SH-SY5Y (cell line): ENCODE measurements around the gene CADM2.

ENCODE experiments used
- GATA2 ChIP-seq: IDR thresholded peaks from 2 replicates; pipeline ENCODE4 v1.6.1; 2011; ENCODE audit warnings: mild to moderate bottlenecking, low read depth, low read length
- GATA3 ChIP-seq: IDR thresholded peaks from 2 replicates; pipeline ENCODE4 v1.6.1; 2011; ENCODE audit warnings: low read depth, mild to moderate bottlenecking, low read length, moderate library complexity

Gene CADM2

DNA sequence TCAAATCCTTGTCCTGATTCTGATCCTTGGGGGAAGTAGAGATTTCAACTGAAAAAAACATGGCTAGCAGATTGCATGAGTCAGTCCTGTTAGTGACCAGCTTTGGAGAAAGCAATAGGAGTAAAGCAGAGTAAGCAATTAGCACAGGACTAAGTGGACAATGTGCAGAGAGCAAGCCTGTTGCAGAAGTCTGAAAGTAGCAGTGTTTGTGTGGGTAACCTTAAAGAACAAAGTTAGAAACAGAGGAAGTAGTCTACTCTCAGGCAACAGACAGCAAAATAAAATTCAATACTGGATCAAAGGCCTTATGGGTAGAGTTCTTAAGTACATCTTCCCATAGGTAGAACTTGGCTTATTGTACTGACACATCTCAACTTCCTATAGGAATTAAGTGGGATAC, 916.8 kb downstream of the CADM2 start:
- TF ChIP-seq GATA2 (no peak), GATA3 (no peak)

DNA sequence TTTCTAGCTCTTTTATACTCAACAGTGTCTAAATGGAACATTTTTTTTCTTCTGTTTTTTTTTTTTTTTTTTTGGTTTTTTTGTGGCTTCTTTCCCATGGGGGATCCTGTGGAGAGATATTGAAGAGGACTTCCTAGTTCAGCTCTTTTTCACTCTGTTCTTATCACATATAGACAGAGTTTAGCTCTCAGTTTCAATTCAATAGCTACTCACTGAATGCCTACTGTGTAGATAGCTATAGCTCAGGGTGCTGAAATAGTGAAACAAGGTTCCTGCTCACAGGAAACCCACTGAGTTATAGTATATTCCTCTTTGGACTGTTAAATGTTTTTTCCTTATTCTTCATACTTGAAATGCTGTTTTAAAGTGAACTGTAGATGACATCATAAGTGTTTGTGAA, 918.8 kb downstream of the CADM2 start:
- no peak for TF ChIP-seq GATA3
- TF ChIP-seq GATA2, result no peak

DNA sequence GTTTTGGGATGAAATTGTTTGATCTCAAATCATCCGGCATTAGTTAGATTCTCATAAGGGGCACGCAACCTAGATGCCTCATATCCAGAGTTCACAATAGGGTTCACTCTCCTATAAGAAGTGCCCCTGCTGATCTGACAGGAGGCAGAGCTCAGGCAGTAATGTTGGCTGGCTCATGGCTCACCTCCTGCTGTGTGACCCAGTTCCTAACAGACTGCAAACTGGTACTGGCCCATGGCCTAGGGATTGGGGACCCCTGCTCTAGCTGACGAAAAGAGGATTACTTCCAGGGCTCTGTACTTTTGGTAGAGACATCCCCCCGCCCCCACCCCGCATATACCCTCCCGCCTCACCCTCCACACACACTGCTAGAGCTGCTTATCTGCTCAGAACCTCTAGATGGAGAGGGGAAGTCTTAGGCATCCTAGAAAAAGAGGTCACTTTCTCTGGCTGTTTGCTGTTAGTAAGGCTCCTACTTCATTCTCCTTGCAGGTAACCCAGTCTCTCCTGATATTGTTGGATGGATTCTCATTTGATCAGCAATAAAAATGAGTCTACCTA, 923.1 kb downstream of the CADM2 start:
- no peak for TF ChIP-seq GATA3
- no peak for TF ChIP-seq GATA2

DNA sequence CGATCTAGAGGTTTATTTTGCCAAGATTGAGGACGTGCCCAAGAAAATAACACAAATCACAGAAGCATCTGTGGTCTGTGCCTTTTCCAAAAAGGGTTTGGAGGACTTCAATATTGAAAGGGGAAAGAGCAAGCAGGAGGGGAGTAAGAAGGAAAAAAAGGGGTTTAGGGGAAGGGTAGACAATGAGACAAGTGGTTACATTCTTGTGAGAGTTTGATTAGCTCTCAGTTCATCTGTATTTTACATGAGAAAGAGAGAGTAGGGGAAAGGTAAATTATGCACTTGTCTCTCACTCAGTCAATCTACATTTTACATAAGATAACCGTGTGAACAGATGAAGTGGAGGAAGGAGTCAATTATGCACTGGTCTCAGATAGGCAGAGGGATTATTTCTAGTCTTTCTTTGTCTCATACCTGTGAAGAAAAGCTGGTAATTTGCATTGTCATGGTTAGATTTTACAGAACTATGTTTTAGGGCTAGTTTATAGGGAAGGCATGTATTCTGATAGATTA, 931.3 kb downstream of the CADM2 start:
- TF ChIP-seq GATA2 (no peak), GATA3 (no peak)

GRCh38 chr3:85903434-85903833, 944.6 kb downstream of the CADM2 start:
- TF ChIP-seq GATA3 (no peak), GATA2 (no peak)

DNA sequence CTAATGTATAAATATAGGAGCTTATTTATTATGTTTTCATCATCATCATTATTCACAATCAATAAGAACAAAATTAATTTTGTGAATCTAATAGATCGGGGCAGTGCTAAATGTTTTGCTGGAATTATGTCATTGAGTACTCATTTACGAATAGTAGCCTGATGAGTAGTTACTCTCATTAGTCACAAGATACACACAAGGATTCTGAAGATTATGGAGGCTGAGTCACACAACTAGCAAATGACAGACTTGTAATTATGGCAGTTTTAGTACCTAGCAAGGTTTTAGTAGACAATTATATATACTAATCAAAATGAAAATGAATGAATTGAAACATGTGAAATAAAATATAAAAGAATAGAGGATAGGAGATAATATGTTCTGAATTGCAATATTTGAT, 954.2 kb downstream of the CADM2 start:
- no peak for TF ChIP-seq GATA3
- no peak for TF ChIP-seq GATA2

DNA sequence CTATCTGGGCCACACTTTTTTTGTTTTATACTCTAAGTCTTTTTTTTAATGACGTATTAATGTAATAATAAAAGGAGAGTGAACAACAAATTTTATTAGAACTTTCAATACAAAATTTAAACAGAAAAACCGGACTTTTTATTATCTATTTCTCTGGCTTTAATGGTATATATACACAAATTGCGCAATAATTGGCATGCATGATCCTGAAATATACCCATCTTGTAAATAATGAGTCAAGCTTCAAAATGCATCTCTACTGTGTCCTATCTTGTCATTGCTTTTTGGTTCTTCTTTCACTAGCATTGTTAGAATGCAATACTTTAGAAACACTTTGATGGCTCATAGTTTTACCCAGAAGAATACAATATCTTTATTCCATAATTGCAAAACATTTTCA, 963.6 kb downstream of the CADM2 start:
- no peak for TF ChIP-seq GATA3
- no peak for TF ChIP-seq GATA2

- TF ChIP-seq GATA3 (no peak), GATA2 (no peak)
Measured at GRCh38 chr3:85930718-85931117, 971.9 kb downstream of the CADM2 start.

DNA sequence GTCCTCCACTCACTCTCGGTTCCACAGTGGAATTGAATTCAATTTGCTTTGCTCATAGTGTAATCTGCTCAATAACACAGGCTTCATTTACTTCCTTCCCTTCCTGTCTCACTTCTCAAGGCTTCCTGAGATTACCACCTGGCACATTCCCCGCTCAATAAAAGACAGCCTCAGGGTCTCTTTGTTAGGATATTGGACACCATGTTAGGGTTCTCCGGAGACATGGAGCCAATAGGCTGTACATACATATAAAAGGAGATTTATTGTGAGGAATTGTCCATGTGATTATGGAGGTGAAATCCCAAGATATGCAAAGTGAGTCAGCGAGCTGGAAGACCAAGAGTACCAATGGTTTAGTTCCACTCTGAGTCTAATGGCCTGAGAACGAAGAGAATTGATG, 974.5 kb downstream of the CADM2 start:
- TF ChIP-seq GATA2, result no peak
- TF ChIP-seq GATA3, result no peak

DNA sequence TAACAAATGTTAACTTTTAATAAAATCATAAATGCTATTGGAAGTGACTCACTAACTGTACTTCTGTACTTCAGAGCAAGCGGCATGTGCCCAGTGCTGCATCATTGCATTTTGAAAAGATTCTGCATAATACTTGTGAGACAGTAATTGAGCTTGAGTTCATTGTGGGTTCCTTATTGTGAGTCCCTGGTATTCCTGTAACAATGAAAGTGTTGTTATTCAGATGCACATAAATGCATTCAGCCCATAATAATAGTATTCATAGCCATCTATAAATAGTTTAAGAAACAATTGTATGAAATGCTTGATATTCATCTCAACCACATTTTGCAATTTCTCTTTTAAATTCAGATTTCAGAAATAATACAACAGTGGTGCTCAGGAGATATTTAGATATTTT, 976.4 kb downstream of the CADM2 start:
- TF ChIP-seq GATA2 (no peak), GATA3 (no peak)

DNA sequence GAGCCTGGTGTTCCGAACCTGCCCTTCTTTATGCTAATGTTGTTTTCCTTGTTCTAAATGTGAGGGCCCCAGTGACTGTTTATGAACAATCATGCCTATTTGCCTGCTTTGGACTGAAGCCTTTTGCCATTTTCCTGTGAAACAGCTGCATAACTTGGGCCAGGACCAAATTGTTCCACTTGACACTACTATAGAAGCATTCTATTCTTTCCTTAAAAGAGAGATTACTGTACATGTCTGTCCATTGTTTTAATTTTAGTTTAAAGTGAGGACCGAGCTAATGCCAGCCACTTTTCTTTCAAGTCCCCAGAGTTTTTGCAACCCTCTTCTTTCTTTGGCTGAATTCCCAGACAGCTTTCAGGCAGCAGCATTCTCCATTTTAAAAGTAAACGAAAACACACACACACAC, 980.3 kb downstream of the CADM2 start:
- TF ChIP-seq GATA3 (no peak), GATA2 (no peak)

- no peak for TF ChIP-seq GATA2
Measured at GRCh38 chr3:85950435-85950834, 991.6 kb downstream of the CADM2 start.

- no peak for TF ChIP-seq GATA3
- no peak for TF ChIP-seq GATA2
Measured at GRCh38 chr3:85960793-85961192, 1002.0 kb downstream of the CADM2 start.

DNA sequence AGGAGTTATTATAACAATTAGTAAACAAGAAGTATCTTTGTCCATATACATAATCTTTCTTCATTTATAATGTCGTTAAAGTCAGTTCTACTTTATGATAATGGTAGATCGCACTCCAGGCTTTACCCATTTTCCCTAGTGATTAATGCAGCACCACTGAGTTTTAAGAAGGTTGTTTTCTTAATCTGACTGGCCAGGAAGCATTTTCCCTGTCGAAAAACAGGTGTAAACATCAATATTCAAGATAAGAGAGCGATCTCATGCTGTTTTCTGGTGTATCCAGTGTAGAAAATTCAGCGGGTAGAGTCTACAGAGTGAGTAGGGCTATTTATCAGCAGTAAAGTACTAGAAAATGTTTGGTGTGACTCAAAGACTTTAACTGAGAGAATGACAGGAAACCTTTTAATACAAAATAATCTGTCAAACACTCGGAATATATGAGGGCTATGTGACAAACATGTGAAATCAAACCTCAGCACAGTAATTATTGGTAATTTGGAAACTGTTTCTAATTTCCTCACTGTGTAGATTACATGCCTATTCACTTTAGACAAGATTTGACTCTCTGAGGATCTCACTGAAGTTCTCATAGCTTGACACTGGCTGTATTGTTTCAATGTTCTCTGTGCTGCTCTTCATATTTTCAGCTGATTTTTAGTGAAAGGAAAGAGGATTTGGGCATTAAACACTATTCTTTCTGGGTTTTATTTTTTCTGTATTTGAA, 1019.0 kb downstream of the CADM2 start:
- TF ChIP-seq GATA2 (no peak), GATA3 (no peak)

- TF ChIP-seq GATA3 (no peak), GATA2 (no peak)
Measured at GRCh38 chr3:85979034-85979433, 1020.2 kb downstream of the CADM2 start.
